ENCODE data around the gene HSPD1.
"Not testable (repeated sequence)": the region's sequence is repeated elsewhere in the genome, so short reads cannot be mapped to it uniquely, and the experiment has no call there.

HSPD1 gene

DNA sequence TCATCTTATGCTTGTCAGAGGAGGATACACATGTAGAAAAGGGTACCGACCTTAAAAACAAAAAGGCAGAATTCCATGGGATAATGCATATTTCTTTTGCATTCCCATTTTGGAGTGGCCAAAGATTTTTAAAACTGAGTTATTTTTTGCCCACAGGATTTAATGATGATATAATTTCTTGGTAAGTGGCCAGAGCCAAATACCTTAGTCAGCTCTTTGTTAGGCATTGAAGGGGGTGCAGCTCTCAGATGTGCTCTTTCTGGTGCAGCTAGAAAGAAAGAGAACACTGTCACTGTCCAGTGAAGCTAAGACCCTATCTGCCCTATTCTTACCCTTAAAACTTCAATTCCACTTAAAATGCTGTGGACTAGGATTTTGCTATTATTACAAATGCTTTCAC lies 35.5 kb downstream of the HSPD1 start:
- H3K9me3 ChIP-seq (ENCODE audit: control insufficient read depth in 2 of 2, low read length in 2 of 2) = no peaks in the 10 kb centered on the region
- no peak overlapping the region for H3K9ac ChIP-seq (ENCODE audit: low read depth in 1 of 2, low read length in 2 of 2)
- no peaks in the 10 kb centered on the region for H3K27me3 ChIP-seq (ENCODE audit: control insufficient read depth in 2 of 2, insufficient read depth in 2 of 2, low read length in 2 of 2)
- H3K4me1 ChIP-seq (ENCODE audit: control insufficient read depth in 2 of 2, insufficient read depth in 2 of 2, low read length in 2 of 2) = peaks cover 0 to 7% of the 10 kb centered on the region in 2 donors
- no peak overlapping the region for H3K4me3 ChIP-seq (ENCODE audit: low read length in 2 of 2)
- no peak overlapping the region for H3K27ac ChIP-seq (ENCODE audit: low read depth in 2 of 2, low read length in 2 of 2)
- H3K36me3 ChIP-seq (ENCODE audit: control insufficient read depth in 2 of 2, insufficient read depth in 2 of 2, low read length in 2 of 2) = peaks cover 25 to 55% of the 10 kb centered on the region in 2 donors

GRCh38 chr2:197461057-197461456 lies 38.6 kb downstream of the HSPD1 start:
- Histone ChIP-seq H3K4me3 (ENCODE audit: low read length in 2 of 2) (no peak overlapping the region), H3K9ac (ENCODE audit: low read depth in 1 of 2, low read length in 2 of 2) (no peak overlapping the region), H3K27me3 (ENCODE audit: control insufficient read depth in 2 of 2, insufficient read depth in 2 of 2, low read length in 2 of 2) (no peaks in the 10 kb centered on the region), H3K9me3 (ENCODE audit: control insufficient read depth in 2 of 2, low read length in 2 of 2) (no peaks in the 10 kb centered on the region), H3K36me3 (ENCODE audit: control insufficient read depth in 2 of 2, insufficient read depth in 2 of 2, low read length in 2 of 2) (peaks cover 17 to 33% of the 10 kb centered on the region in 2 donors), H3K27ac (ENCODE audit: low read depth in 2 of 2, low read length in 2 of 2) (peak overlapping the region; percentile 1 to 75), H3K4me1 (ENCODE audit: control insufficient read depth in 2 of 2, insufficient read depth in 2 of 2, low read length in 2 of 2) (peaks cover 0 to 7% of the 10 kb centered on the region in 2 donors)

DNA sequence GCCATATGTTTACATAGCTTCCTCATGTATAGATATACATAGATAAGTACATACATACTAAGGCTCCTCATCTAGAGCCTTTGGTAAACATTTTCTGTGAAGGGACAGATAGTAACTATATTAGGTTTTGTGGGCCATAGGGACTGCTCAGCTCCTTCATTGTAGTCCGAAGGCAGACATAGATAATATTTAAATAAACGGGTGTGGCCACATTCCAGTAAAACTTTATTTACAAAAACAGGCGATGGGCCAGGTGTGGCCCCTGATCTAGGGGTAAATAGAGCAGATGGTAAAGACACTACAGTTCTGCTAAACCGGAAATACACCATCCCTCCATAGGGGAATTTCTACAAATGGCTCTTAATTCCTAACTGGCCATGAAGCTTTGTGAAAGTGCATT lies 39.0 kb downstream of the HSPD1 start:
- Histone ChIP-seq H3K4me3 (ENCODE audit: low read length in 2 of 2) (no peak overlapping the region), H3K9me3 (ENCODE audit: control insufficient read depth in 2 of 2, low read length in 2 of 2) (no peaks in the 10 kb centered on the region), H3K27ac (ENCODE audit: low read depth in 2 of 2, low read length in 2 of 2) (peak overlapping the region in 1 of 2 donors; percentile 75), H3K4me1 (ENCODE audit: control insufficient read depth in 2 of 2, insufficient read depth in 2 of 2, low read length in 2 of 2) (peaks cover 0 to 7% of the 10 kb centered on the region in 2 donors), H3K27me3 (ENCODE audit: control insufficient read depth in 2 of 2, insufficient read depth in 2 of 2, low read length in 2 of 2) (no peaks in the 10 kb centered on the region), H3K9ac (ENCODE audit: low read depth in 1 of 2, low read length in 2 of 2) (no peak overlapping the region), H3K36me3 (ENCODE audit: control insufficient read depth in 2 of 2, insufficient read depth in 2 of 2, low read length in 2 of 2) (peaks cover 16 to 31% of the 10 kb centered on the region in 2 donors)

GRCh38 chr2:197455428-197455827 lies 44.2 kb downstream of the HSPD1 start:
- Histone ChIP-seq H3K4me1 (ENCODE audit: control insufficient read depth in 2 of 2, insufficient read depth in 2 of 2, low read length in 2 of 2) (peaks cover 11 to 17% of the 10 kb centered on the region in 2 donors), H3K4me3 (ENCODE audit: low read length in 2 of 2) (peak overlapping the region in 1 of 2 donors; percentile 94)

GRCh38 chr2:197454923-197455322 lies 44.7 kb downstream of the HSPD1 start:
- Histone ChIP-seq H3K4me3 (ENCODE audit: low read length in 2 of 2) (peak overlapping the region; percentile 94 to 98), H3K27ac (ENCODE audit: low read depth in 2 of 2, low read length in 2 of 2) (no peak overlapping the region), H3K27me3 (ENCODE audit: control insufficient read depth in 2 of 2, insufficient read depth in 2 of 2, low read length in 2 of 2) (no peaks in the 10 kb centered on the region), H3K9ac (ENCODE audit: low read depth in 1 of 2, low read length in 2 of 2) (peak overlapping the region; percentile 100), H3K36me3 (ENCODE audit: control insufficient read depth in 2 of 2, insufficient read depth in 2 of 2, low read length in 2 of 2) (peaks cover 0 to 7% of the 10 kb centered on the region in 2 donors), H3K9me3 (ENCODE audit: control insufficient read depth in 2 of 2, low read length in 2 of 2) (no peaks in the 10 kb centered on the region), H3K4me1 (ENCODE audit: control insufficient read depth in 2 of 2, insufficient read depth in 2 of 2, low read length in 2 of 2) (peaks cover 11 to 16% of the 10 kb centered on the region in 2 donors)

More at GRCh38 chr2:197455428-197455827, 44.2 kb downstream of the HSPD1 start:
- Histone ChIP-seq H3K9me3 (ENCODE audit: control insufficient read depth in 2 of 2, low read length in 2 of 2) (no peaks in the 10 kb centered on the region), H3K9ac (ENCODE audit: low read depth in 1 of 2, low read length in 2 of 2) (no peak overlapping the region), H3K27me3 (ENCODE audit: control insufficient read depth in 2 of 2, insufficient read depth in 2 of 2, low read length in 2 of 2) (no peaks in the 10 kb centered on the region), H3K27ac (ENCODE audit: low read depth in 2 of 2, low read length in 2 of 2) (no peak overlapping the region), H3K36me3 (ENCODE audit: control insufficient read depth in 2 of 2, insufficient read depth in 2 of 2, low read length in 2 of 2) (peaks cover under 1 to 12% of the 10 kb centered on the region in 2 donors)

DNA sequence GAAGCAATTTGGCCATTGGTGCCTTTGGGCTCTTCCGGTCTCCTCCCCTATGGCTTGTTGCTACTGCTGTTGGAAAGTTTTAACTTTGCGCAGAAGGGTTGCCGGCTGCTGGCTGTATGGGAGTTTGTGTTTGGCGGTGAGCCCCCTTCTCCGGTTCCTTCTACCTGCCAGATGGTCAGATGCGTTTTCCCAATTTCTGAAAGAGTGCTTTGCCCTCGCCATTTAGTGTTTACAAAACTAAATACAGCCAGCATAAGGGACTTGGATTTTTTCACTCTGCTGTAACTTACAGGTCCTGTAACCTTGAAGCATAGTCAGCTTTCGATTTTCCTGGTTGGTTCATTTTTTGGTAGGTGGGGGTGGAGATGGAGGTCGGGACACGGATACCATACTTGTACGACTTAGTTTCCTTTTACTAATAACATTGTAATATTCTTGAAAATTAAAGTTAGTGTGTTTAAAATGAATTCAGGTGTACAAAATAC lies 45.7 kb downstream of the HSPD1 start:
- H3K27me3 ChIP-seq (ENCODE audit: control insufficient read depth in 2 of 2, insufficient read depth in 2 of 2, low read length in 2 of 2) = no peaks in the 10 kb centered on the region
- H3K9me3 ChIP-seq (ENCODE audit: control insufficient read depth in 2 of 2, low read length in 2 of 2) = no peaks in the 10 kb centered on the region
- H3K4me1 ChIP-seq (ENCODE audit: control insufficient read depth in 2 of 2, insufficient read depth in 2 of 2, low read length in 2 of 2) = peaks cover 11 to 13% of the 10 kb centered on the region in 2 donors
- H3K4me3 ChIP-seq (ENCODE audit: low read length in 2 of 2) = peak overlapping the region; percentile 94 to 98
- peak overlapping the region; percentile 100 for H3K27ac ChIP-seq (ENCODE audit: low read depth in 2 of 2, low read length in 2 of 2)
- H3K9ac ChIP-seq (ENCODE audit: low read depth in 1 of 2, low read length in 2 of 2) = peak overlapping the region; percentile 100
- no peaks in the 10 kb centered on the region for H3K36me3 ChIP-seq (ENCODE audit: control insufficient read depth in 2 of 2, insufficient read depth in 2 of 2, low read length in 2 of 2)

GRCh38 chr2:197453123-197453913 lies 46.3 kb downstream of the HSPD1 start, which contains the start of gene COQ10B:
COQ10B (plus strand) TSS chr2:197453552; CDS start chr2:197453561, 9 bp downstream.
- Histone ChIP-seq H3K27me3 (ENCODE audit: control insufficient read depth in 2 of 2, insufficient read depth in 2 of 2, low read length in 2 of 2) (no peaks in the 10 kb centered on the region), H3K27ac (ENCODE audit: low read depth in 2 of 2, low read length in 2 of 2) (peak within 1 kb of the TSS; percentile 100), H3K4me1 (ENCODE audit: control insufficient read depth in 2 of 2, insufficient read depth in 2 of 2, low read length in 2 of 2) (peaks cover 11 to 13% of the 10 kb centered on the region in 2 donors), H3K9ac (ENCODE audit: low read depth in 1 of 2, low read length in 2 of 2) (peak within 1 kb of the TSS; percentile 100), H3K9me3 (ENCODE audit: control insufficient read depth in 2 of 2, low read length in 2 of 2) (no peaks in the 10 kb centered on the region), H3K4me3 (ENCODE audit: low read length in 2 of 2) (peak within 1 kb of the TSS; percentile 94 to 98), H3K36me3 (ENCODE audit: control insufficient read depth in 2 of 2, insufficient read depth in 2 of 2, low read length in 2 of 2) (no peaks in the 10 kb centered on the region)

GRCh38 chr2:197452754-197453122 lies 46.9 kb downstream of the HSPD1 start:
- no peaks in the 10 kb centered on the region for H3K9me3 ChIP-seq (ENCODE audit: control insufficient read depth in 2 of 2, low read length in 2 of 2)
- H3K9ac ChIP-seq (ENCODE audit: low read depth in 1 of 2, low read length in 2 of 2) = peak overlapping the region; percentile 88 to 100
- H3K36me3 ChIP-seq (ENCODE audit: control insufficient read depth in 2 of 2, insufficient read depth in 2 of 2, low read length in 2 of 2) = no peaks in the 10 kb centered on the region
- H3K4me3 ChIP-seq (ENCODE audit: low read length in 2 of 2) = peak overlapping the region; percentile 77 to 94
- peaks cover 11 to 13% of the 10 kb centered on the region in 2 donors for H3K4me1 ChIP-seq (ENCODE audit: control insufficient read depth in 2 of 2, insufficient read depth in 2 of 2, low read length in 2 of 2)
- peak overlapping the region; percentile 95 to 100 for H3K27ac ChIP-seq (ENCODE audit: low read depth in 2 of 2, low read length in 2 of 2)
- no peaks in the 10 kb centered on the region for H3K27me3 ChIP-seq (ENCODE audit: control insufficient read depth in 2 of 2, insufficient read depth in 2 of 2, low read length in 2 of 2)

DNA sequence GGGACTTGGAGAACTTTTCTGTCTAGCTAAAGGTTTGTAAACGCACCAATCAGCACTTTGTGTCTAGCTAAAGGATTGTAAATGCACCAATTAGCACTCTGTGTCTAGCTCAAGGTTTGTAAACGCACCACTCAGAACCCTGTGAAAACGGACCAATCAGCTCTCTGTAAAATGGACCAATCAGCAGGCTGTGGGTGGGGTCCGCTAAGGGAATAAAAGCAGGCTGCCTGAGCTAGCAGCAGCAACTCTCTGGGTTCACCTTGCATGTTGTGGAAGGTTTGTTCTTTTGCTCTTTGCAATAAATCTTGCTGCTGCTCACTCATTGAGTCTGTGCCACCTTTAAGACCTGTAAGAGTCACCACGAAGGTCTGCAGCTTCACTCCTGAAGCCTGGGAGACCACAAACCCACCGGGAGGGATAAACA lies 48.7 kb downstream of the HSPD1 start:
- H3K27me3 ChIP-seq (ENCODE audit: control insufficient read depth in 2 of 2, insufficient read depth in 2 of 2, low read length in 2 of 2); H3K9me3 ChIP-seq (ENCODE audit: control insufficient read depth in 2 of 2, low read length in 2 of 2); H3K4me3 ChIP-seq (ENCODE audit: low read length in 2 of 2); H3K27ac ChIP-seq (ENCODE audit: low read depth in 2 of 2, low read length in 2 of 2); H3K9ac ChIP-seq (ENCODE audit: low read depth in 1 of 2, low read length in 2 of 2); H3K36me3 ChIP-seq (ENCODE audit: control insufficient read depth in 2 of 2, insufficient read depth in 2 of 2, low read length in 2 of 2): not testable (repeated sequence)
- H3K4me1 ChIP-seq (ENCODE audit: control insufficient read depth in 2 of 2, insufficient read depth in 2 of 2, low read length in 2 of 2) = peaks cover 11 to 13% of the 10 kb centered on the region in 2 donors

DNA sequence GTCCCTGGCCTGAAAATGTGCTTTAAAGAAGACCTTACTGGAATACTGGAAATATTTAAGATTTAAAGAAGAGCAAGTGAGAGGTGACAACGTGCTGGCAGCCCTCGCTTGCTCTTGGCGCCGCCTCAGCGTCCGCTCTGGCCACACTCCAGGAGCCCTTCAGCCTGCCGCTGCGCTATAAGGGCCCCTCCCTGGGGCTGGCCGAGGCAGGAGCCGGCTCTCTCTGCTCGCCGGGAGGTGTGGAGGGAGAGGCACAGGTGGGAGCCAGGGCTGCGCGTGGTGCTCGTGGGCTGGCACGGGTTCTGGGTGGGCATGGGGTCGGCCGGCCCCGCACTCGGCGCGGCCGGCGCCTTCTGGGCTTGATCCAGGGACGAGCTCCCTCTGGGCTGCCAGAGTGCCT lies 49.2 kb downstream of the HSPD1 start:
- H3K9ac ChIP-seq (ENCODE audit: low read depth in 1 of 2, low read length in 2 of 2) = no peak overlapping the region
- H3K36me3 ChIP-seq (ENCODE audit: control insufficient read depth in 2 of 2, insufficient read depth in 2 of 2, low read length in 2 of 2) = no peaks in the 10 kb centered on the region
- peaks cover 11 to 13% of the 10 kb centered on the region in 2 donors for H3K4me1 ChIP-seq (ENCODE audit: control insufficient read depth in 2 of 2, insufficient read depth in 2 of 2, low read length in 2 of 2)
- H3K27ac ChIP-seq (ENCODE audit: low read depth in 2 of 2, low read length in 2 of 2) = no peak overlapping the region
- H3K4me3 ChIP-seq (ENCODE audit: low read length in 2 of 2) = no peak overlapping the region
- no peaks in the 10 kb centered on the region for H3K9me3 ChIP-seq (ENCODE audit: control insufficient read depth in 2 of 2, low read length in 2 of 2)
- no peaks in the 10 kb centered on the region for H3K27me3 ChIP-seq (ENCODE audit: control insufficient read depth in 2 of 2, insufficient read depth in 2 of 2, low read length in 2 of 2)

All from mucosa of rectum (tissue), 2 donors.